Lung (tissue), 12 donors: Measurements from ENCODE around the gene MERTK. TPM values are rescaled to one million over a fixed set of nuclear protein-coding genes. Genes with fewer than 3 reads are reported as not detected.
A peak's percentile ranks its signal among the peaks of the same experiment; 100 is the strongest.

Source experiments
- ATAC-seq: fragments of 200-7000 bp; cut with Tn5 transposase; one replicate; pipeline ENCODE4 v1.9.1; 2020; ENCODE audit warnings: moderate number of reproducible peaks; ENCODE audit not compliant: insufficient read depth, low FRiP score
- DNase-seq, 3 donors: peaks; one replicate each; pipeline ENCODE4 v3.0.0-alpha.2; 2013 to 2017
- H3K27ac ChIP-seq, 2 donors: one replicate each; pipeline ENCODE4 v1.5.1; 2013; ENCODE audit warnings: mild to moderate bottlenecking in 2 of 2, moderate library complexity in 2 of 2, control low read depth in 1 of 2, inconsistent platforms in 1 of 2, low read depth in 1 of 2, low read length in 1 of 2
- H3K27me3 ChIP-seq, 3 donors: one replicate each; pipeline ENCODE4 v1.5.1; 2013; ENCODE audit warnings: low read length in 2 of 3; ENCODE audit not compliant: control insufficient read depth in 3 of 3, insufficient read depth in 3 of 3
- H3K36me3 ChIP-seq, 4 donors: one replicate each; pipeline ENCODE4 v1.5.1; 2013; ENCODE audit warnings: low read length in 4 of 4, mild to moderate bottlenecking in 1 of 4, moderate library complexity in 1 of 4; ENCODE audit not compliant: control insufficient read depth in 4 of 4, insufficient read depth in 4 of 4
- H3K4me1 ChIP-seq, 5 donors: one replicate each; pipeline ENCODE4 v1.5.1; 2013; ENCODE audit warnings: low read length in 5 of 5, mild to moderate bottlenecking in 2 of 5, moderate library complexity in 1 of 5; ENCODE audit not compliant: control insufficient read depth in 5 of 5, insufficient read depth in 5 of 5
- H3K4me3 ChIP-seq: one replicate; pipeline ENCODE4 v1.5.1; 2013; ENCODE audit warnings: mild to moderate bottlenecking, control low read depth, moderate library complexity
- H3K9ac ChIP-seq, 2 donors: one replicate each; pipeline ENCODE4 v1.5.1; 2013; ENCODE audit warnings: low read length in 2 of 2, control low read depth in 1 of 2; ENCODE audit not compliant: insufficient read depth in 1 of 2
- H3K9me3 ChIP-seq, 4 donors: one replicate each; pipeline ENCODE4 v1.5.1; 2013; ENCODE audit warnings: low read length in 3 of 4, mild to moderate bottlenecking in 1 of 4, moderate library complexity in 1 of 4; ENCODE audit not compliant: control insufficient read depth in 4 of 4, insufficient read depth in 3 of 4
- CTCF ChIP-seq: IDR thresholded peaks from 2 replicates; pipeline ENCODE4 v1.5.1; 2012; ENCODE audit warnings: mild to moderate bottlenecking; ENCODE audit errors: control extremely low read depth, extremely low read depth
- WGBS, 2 donors: extraction: QIAGEN DNeasy Blood & Tissue Kit; methylation state at CpG; one replicate each; pipeline ENCODE4 v1.1.7; 2013; 5-methylcytosine and 5-hydroxymethylcytosine counted together
- polyA plus RNA-seq, 2 donors: library from polyadenylated mRNA; stranded (reverse); fragments of 200-250 nt; gene quantifications; one replicate each; pipeline ENCODE4 v1.2.1, GENCODE V29; 2013
- total RNA-seq, 2 donors: library from RNA; depleted of rRNA in 1 of 2; stranded (reverse); fragments of >200 nt in 1 of 2; gene quantifications; one replicate each; pipeline ENCODE4 v1.2.1, GENCODE V29; 2014 to 2021
- donor health status: control.
- donor health status: control.
- donor health status: Bipolar disorder and iron deficiency.
- donor health status: healthy.
- donor health status: DM: yes; HTN: yes; CAD: no.

Gene MERTK
- total and polyA plus RNA-seq, 4 donors = 5.5 to 33.1 (median 22.4) TPM

DNA sequence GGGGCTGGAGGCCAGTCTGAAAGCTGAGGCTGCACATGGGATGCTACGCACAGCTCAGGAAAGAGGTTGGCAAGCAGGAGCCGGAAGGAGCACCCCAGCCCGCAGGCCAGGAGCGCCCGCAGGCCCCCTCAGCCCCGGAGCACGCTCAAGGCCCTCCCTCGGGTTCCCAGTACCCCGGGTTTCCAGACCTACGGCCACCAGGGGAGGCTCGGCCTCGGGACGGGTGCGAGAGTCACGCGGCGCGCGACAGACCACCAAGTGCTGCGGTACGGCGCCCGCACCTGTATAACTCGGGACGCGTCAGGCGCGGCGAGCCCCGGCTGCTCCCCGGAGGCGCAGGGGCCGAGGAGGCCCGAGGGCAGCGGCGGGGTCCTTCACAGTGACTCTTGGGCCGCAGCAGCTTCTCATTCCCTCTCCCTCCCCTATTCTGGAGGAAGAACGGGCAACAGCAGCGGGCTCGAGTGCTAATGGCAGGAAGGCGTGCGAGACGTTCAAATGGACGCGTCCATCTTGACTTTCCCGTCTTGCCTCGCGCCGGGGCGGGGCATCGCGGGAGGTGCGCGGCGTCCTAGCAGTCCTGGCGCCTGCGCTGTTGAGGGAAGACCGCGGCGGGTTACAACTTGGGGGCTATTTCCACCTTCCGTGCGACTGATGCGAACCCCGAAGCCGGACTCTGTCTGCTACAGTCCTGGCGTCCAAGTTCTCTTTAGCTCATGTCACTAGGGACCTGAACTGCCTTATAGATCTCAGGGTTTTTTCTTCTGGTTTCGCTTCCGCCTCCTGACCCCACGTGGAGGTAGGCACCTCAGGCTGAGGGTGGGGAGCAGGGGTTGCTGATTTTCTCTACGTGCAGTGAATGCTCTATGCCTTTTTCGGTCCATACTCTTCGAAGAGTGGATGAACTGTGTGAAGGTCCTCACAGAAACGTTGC is 14.5 kb upstream of the MERTK start, which contains the start of gene ANAPC1:
TSS of gene ANAPC1 (minus strand) at position 533 of the 931 bp plus-strand sequence. CDS start 3,368 bp downstream, outside the sequence.
- peak; percentile 93 for ATAC-seq

GRCh38 chr2:111884592-111884964 is 13.8 kb upstream of the MERTK start:
- no peaks in the 10 kb centered on the region for H3K9me3 ChIP-seq
- ATAC-seq (no peak), DNase-seq (no peak)
- H3K27me3 ChIP-seq = no peaks in the 10 kb centered on the region
- no peaks in the 10 kb centered on the region for H3K36me3 ChIP-seq
- H3K4me3 ChIP-seq = peak overlapping the region; percentile 78
- H3K9ac ChIP-seq = peak overlapping the region; percentile 63 to 66
- H3K4me1 ChIP-seq = peaks cover 0 to 8% (median 0%) of the 10 kb centered on the region in 5 donors
- TF ChIP-seq CTCF = no peak
- peak overlapping the region; percentile 75 to 84 for H3K27ac ChIP-seq
- 15 to 17% methylated on average over 11 of the region's 11 CpGs for WGBS, 2 donors

More for the DNA sequence above, 14.5 kb upstream of the MERTK start, which contains the start of gene ANAPC1:
- Histone ChIP-seq H3K9ac (peak within 1 kb of the TSS; percentile 63 to 66), H3K4me1 (peaks cover 0 to 8% (median 0%) of the 10 kb centered on the region in 5 donors), H3K27ac (peak within 1 kb of the TSS; percentile 75 to 84), H3K36me3 (no peaks in the 10 kb centered on the region), H3K9me3 (no peaks in the 10 kb centered on the region), H3K4me3 (peak within 1 kb of the TSS; percentile 78), H3K27me3 (no peaks in the 10 kb centered on the region)
- 0% methylated on average over 72 to 73 of the region's 73 CpGs for WGBS, 2 donors
- peak; percentile 88 to 89 (median 88) for DNase-seq
- TF ChIP-seq CTCF = no peak

DNA sequence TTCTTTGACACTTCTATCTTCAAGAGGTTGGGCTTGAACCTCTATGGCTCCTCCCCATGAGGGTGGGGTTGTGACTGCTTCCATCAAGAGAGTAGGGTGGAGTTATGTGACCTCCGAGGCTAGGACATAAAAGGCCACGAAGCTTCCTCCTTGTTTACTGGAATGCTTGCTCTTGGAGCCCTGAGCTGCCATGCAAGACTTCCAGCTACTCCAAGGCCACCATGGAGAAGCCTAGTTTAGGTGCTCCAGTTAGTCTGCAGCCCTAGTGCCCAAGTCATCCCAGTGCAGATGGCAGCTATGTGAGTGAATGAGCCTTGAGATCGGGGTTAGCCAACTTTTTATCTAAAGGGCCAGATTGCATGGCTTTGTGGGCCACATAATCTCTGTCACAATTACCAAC is 2.4 kb upstream of the MERTK start:
- Histone ChIP-seq H3K4me1 (peaks cover 0 to 19% (median 6%) of the 10 kb centered on the region in 5 donors), H3K27ac (no peak overlapping the region), H3K36me3 (no peaks in the 10 kb centered on the region), H3K9me3 (peaks cover 0 to 1% (median 0%) of the 10 kb centered on the region in 4 donors), H3K4me3 (no peak overlapping the region), H3K27me3 (no peaks in the 10 kb centered on the region), H3K9ac (no peak overlapping the region)
- TF ChIP-seq CTCF = no peak
- DNase-seq (no peak), ATAC-seq (no peak)
- 51 to 56% methylated on average over 3 of the region's 3 CpGs for WGBS, 2 donors
